ENCODE results near the gene ABO. TPM values are rescaled to one million over a fixed set of nuclear protein-coding genes. Genes with fewer than 3 reads are reported as not detected.
"Not testable (repeated sequence)": the region's sequence is repeated elsewhere in the genome, so short reads cannot be mapped to it uniquely, and the experiment has no call there.

Gene ABO
- total RNA-seq, 1 experiment from 2014 or later = not detected

GRCh38 chr9:133237035-133237731 is 37.8 kb downstream of the ABO start:
- DNase-seq (ENCODE audit: low read depth, low spot score) = no peak
- in situ Hi-C loops (cut with HindIII; ENCODE audit: low pct_unique_long_range_greater_than_20kb, low sequenced_read_pairs) = no loop called here

GRCh38 chr9:133236291-133237034 is 38.5 kb downstream of the ABO start:
- DNase-seq (ENCODE audit: low read depth, low spot score); in situ Hi-C loops (cut with HindIII; ENCODE audit: low pct_unique_long_range_greater_than_20kb, low sequenced_read_pairs): not testable (repeated sequence)

DNA sequence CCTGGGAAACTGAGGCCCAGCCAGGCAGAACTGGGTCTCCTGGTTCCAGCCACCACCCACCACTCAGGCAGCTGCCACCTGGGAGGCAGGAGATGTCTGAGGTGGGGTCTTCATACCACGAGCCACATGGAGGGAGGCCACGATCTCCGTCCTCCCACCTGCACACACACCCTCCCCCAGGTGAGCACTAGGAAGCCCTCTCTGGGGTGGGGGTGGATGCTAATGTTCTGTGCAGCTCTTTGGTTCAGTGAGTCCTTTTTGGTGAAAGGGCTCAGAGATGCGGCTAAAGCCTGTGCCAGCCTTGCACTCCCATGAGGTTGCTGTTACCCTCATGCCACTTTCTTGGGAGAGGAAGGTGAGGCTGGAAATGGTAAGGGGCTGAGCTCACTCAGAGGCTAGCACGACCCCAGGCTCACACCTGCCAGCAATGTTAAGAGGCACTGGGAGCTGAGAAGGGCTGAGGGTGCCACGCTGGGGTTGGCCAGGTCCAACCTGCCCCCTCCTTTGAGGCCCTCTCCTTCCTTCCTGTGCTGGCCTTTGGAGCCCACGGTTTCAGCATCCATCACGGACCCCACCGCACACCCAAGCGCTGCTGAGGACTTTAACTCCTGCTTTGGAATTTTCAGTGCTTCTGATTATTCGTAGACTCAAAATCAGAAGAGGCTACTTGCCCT is 39.3 kb downstream of the ABO start:
- DNase-seq (ENCODE audit: low read depth, low spot score) = no peak
- in situ Hi-C loops (cut with HindIII; ENCODE audit: low pct_unique_long_range_greater_than_20kb, low sequenced_read_pairs) = no loop called here

- in situ Hi-C loops (cut with HindIII; ENCODE audit: low pct_unique_long_range_greater_than_20kb, low sequenced_read_pairs) = no loop called here
- no peak for DNase-seq (ENCODE audit: low read depth, low spot score)
These were observed 40.3 kb downstream of the ABO start for GRCh38 chr9:133234577-133235322.

GRCh38 chr9:133233681-133234432 is 41.1 kb downstream of the ABO start:
- DNase-seq (ENCODE audit: low read depth, low spot score) = no peak
- in situ Hi-C loops (cut with HindIII; ENCODE audit: low pct_unique_long_range_greater_than_20kb, low sequenced_read_pairs) = no loop called here

DNA sequence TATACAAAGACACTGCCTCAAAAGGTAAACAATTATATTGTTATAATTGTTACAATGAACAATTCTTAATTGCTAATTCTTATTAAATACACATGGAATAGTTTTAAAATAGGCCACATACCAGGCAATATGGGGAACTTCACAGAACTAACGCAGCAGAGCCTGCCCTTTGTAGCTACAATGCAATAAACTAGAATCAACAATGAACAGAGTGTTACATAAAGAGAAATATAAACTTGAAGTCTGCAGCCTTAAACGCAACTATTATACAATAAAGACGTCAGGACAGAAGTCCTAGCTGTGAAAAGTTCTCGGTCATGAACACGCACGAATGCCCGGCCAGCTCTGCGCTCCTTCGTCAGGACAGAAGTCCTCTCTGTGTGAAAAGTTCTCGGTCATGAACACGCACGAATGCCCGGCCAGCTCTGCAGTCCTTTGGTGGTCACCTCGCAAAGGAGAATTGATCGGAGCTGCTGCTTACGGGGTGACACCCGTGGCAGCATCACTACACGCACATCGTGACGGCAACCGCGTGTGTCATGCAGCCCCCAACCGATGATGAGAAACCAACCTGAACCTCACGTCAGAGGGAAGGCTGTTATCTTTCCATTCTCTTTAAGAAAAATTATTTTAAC is 43.0 kb downstream of the ABO start:
- in situ Hi-C loops (cut with HindIII; ENCODE audit: low pct_unique_long_range_greater_than_20kb, low sequenced_read_pairs); DNase-seq (ENCODE audit: low read depth, low spot score): not testable (repeated sequence)

- in situ Hi-C loops (cut with HindIII; ENCODE audit: low pct_unique_long_range_greater_than_20kb, low sequenced_read_pairs); DNase-seq (ENCODE audit: low read depth, low spot score): not testable (repeated sequence)
These were observed 44.5 kb downstream of the ABO start for GRCh38 chr9:133230514-133230913.

DNA sequence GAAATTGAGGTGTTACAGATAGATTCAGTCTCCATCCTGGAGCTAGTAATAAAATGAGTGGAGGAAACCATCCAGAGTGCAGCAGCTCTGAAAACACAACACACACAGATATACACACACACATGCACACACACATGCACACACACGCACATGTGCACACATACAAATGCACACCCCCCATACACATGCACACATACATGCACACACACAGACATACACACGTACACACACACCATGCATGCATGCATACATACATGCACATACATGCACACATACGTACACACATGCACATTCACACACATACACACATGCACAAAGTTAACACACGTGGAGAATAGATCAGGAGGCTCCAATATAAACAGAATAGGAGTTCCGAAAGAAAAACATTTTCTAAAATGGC is 44.9 kb downstream of the ABO start:
- no peak for DNase-seq (ENCODE audit: low read depth, low spot score)
- in situ Hi-C loops (cut with HindIII; ENCODE audit: low pct_unique_long_range_greater_than_20kb, low sequenced_read_pairs) = no loop called here

GRCh38 chr9:133228474-133229193 is 46.4 kb downstream of the ABO start:
- in situ Hi-C loops (cut with HindIII; ENCODE audit: low pct_unique_long_range_greater_than_20kb, low sequenced_read_pairs); DNase-seq (ENCODE audit: low read depth, low spot score): not testable (repeated sequence)

DNA sequence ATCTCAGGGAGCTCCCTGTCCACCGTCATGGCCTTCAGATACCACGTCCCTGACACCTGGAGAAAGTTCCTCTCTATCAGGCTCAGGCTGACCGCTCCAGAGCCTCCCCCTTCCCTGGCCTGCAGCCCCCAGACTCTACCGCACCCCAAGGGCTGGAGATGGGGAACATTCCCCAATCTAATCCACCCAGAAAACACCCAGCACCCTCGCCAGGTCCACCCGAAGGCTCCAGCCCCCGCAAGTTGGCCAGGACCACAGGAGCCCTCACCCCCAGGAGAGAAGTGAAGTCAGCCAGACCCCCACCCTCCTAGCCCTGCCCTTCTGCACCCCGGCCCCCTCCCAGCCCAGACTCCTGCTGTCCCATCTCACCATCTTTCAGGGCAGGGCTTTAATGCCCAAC is 47.0 kb downstream of the ABO start:
- DNase-seq (ENCODE audit: low read depth, low spot score); in situ Hi-C loops (cut with HindIII; ENCODE audit: low pct_unique_long_range_greater_than_20kb, low sequenced_read_pairs): not testable (repeated sequence)

- DNase-seq (ENCODE audit: low read depth, low spot score) = no peak
- in situ Hi-C loops (cut with HindIII; ENCODE audit: low pct_unique_long_range_greater_than_20kb, low sequenced_read_pairs) = no loop called here
These were observed 47.6 kb downstream of the ABO start for GRCh38 chr9:133227242-133227860.

DNA sequence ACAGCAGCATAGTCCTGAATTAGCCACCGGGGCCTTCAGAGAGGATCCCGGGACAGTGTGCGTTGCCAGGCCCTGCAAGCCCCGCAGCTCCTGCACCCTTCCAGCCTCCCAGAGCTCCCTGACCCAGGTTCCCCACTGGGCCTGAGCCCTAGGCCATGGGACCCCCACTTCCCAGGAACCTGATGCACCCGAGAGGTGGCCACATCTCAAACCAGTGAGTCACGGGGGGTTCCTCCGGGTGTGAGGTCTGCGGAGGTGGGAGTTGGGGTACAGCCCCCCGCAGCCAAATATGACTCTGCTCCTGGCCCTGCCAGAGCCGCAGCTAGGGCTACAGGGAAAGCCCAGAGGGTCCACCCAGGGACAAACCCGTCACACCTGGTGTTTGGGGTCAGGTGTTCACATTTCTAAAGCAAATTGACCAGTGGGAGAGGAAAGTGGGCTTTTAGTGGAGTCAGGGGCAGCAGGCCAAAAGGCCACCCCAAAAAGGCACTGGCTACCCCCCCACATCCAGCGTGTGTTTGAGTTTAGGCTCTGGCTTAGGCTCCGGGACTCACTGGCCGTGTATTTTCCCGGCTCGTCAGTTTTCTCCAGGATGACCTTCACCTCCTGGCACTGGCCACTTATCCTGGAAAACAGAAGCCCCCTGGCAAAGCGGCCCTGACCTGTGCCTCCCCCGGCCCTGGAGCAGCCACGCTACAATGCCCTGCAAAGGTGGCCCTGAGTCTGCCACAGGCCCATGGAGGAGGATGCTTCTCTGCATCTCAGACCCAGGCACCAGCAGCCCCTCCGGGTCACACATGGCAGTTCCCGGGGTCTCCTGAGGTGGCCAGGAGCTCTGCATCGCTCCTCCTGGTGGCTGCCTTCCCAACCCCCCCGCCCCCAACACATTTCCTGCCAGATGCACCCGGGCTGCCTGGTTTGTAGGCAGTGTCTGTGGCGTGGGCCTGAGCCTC is 48.5 kb downstream of the ABO start:
- in situ Hi-C loops (cut with HindIII; ENCODE audit: low pct_unique_long_range_greater_than_20kb, low sequenced_read_pairs) = no loop called here

DNA sequence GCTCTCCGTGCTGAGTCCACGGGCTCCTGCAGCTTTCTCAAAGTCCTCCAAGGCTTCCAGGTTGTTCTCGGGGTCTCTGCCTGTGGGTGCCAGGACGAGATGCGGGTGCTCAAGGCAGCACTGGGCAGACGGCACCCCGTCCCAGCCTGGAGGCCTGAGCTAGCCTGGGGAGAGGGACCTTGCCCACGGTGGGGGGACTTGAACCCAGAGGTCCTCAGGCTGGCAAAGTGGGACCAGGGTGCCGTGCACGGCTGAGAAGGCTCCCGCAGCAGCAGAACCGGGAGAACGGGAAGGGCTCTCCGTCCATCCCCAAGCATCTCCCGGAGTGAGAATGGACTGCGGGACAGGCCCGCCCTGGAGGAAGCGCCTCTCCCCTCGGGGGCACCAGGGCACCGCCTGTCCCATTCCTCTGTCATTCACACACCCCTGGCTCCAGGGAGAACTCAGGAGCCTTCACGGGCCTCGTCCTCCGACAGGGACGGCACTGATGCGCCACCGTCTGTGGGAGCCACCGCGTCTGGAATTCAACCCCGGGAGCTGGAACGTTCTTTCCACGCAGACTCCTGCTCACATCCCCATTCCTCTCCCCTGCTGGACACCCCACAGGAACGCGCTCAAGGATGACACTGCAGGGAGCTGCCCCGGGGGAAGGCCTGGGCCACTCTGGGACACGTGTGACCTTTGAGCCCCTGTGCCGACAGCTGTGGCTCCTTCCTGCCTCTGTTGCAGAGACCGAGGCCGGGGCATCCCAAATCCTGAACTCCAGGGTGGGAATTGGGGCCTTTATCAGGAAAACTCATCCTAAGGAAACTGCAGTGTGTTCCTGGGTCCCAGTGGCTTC is 49.6 kb downstream of the ABO start:
- DNase-seq (ENCODE audit: low read depth, low spot score) = no peak
- in situ Hi-C loops (cut with HindIII; ENCODE audit: low pct_unique_long_range_greater_than_20kb, low sequenced_read_pairs) = no loop called here

More for the DNA sequence above, 48.5 kb downstream of the ABO start:
- DNase-seq (ENCODE audit: low read depth, low spot score) = no peak

DNA sequence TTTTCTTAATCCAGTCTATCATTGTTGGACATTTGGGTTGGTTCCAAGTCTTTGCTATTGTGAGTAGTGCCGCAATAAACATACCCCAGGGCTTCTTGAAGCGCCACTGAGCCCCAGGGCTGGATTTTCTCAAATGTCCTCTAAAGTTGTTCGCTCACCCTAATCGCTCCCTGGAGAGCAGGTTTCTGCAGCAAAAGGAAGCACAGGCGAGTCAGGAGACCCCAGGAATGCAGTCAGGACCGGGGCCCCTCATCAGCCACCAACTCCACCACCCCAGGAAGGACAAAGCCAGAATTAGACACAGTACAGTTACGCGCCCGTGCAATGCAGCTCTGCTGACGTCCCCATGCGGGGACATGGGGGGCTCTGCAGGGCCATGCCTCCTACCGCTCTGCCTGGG is 50.2 kb downstream of the ABO start:
- no peak for DNase-seq (ENCODE audit: low read depth, low spot score)
- in situ Hi-C loops (cut with HindIII; ENCODE audit: low pct_unique_long_range_greater_than_20kb, low sequenced_read_pairs) = no loop called here

Data from SK-MEL-5 (cell line).